Measurements from ENCODE around the gene APBB2. TPM values are rescaled to one million over a fixed set of nuclear protein-coding genes. Genes with fewer than 3 reads are reported as not detected.

The APBB2 gene
- total RNA-seq, 1 experiment from 2014 or later, result 80.7 TPM

DNA sequence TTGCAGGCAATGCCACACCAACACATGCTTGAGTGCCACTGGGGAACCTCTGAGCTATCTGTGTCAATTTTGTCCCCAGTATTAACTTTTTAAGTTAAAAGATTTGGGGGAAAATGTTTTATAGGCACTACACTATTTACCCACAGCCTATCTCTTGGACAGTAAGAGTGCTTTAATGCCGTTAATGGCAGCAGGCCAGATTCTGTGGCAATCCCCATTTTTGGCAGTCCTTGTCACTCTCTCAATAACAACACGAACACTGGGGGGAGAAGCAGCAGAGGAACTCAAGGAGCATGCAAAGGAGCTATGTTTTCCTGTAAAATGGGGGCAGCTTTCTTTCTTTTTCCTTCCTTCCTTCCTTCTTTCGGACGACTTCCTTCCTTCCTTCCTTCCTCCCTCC is 296.0 kb downstream of the APBB2 start:
- ChIA-PET POLR2A (no interaction called here), CTCF (interaction anchor here (0.7 kb wide), 1 partner anchor 786 kb away, joined by 4 read pairs; no protein-coding TSS in a partner anchor)
- no peak overlapping the region for H3K27ac Mint-ChIP-seq (ENCODE audit: unreplicated experiment)
- no peak overlapping the region for H3K4me3 Mint-ChIP-seq (ENCODE audit: unreplicated experiment)
- peaks cover 66% of the 10 kb centered on the region for H3K36me3 Mint-ChIP-seq (ENCODE audit: insufficient read depth, unreplicated experiment)
- H3K9me3 Mint-ChIP-seq (ENCODE audit: unreplicated experiment), result no peaks in the 10 kb centered on the region
- no peaks in the 10 kb centered on the region for H3K9me3 ChIP-seq
- H3K4me3 ChIP-seq (ENCODE audit: low read depth, low read length), result no peak overlapping the region
- H3K27me3 ChIP-seq (replicated peaks; ENCODE audit: control insufficient read depth, insufficient read depth, low read length), result no peaks in the 10 kb centered on the region
- no peaks in the 10 kb centered on the region for H3K27me3 Mint-ChIP-seq (ENCODE audit: insufficient read depth, unreplicated experiment)
- TF ChIP-seq, protein P1, sequence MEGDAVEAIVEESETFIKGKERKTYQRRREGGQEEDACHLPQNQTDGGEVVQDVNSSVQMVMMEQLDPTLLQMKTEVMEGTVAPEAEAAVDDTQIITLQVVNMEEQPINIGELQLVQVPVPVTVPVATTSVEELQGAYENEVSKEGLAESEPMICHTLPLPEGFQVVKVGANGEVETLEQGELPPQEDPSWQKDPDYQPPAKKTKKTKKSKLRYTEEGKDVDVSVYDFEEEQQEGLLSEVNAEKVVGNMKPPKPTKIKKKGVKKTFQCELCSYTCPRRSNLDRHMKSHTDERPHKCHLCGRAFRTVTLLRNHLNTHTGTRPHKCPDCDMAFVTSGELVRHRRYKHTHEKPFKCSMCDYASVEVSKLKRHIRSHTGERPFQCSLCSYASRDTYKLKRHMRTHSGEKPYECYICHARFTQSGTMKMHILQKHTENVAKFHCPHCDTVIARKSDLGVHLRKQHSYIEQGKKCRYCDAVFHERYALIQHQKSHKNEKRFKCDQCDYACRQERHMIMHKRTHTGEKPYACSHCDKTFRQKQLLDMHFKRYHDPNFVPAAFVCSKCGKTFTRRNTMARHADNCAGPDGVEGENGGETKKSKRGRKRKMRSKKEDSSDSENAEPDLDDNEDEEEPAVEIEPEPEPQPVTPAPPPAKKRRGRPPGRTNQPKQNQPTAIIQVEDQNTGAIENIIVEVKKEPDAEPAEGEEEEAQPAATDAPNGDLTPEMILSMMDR (IDR thresholded peaks at IDR 0.05; ENCODE audit: insufficient read depth in 1 of 2, low read depth in 1 of 2, low read length in 1 of 2, severe bottlenecking in 1 of 2, unreplicated experiment in 1 of 2), result no peak
- no TSS peak for BruUV-seq (replicated peaks)
- no peaks in the 10 kb centered on the region for H3K4me1 Mint-ChIP-seq (ENCODE audit: low read depth, unreplicated experiment)
- intact Hi-C loops (cut with micrococcal nuclease; ENCODE audit: unreplicated experiment), result no loop called here
- H3K36me3 ChIP-seq (ENCODE audit: control insufficient read depth, insufficient read depth, low read length), result no peaks in the 10 kb centered on the region; the same call in 1 of the 2 replicates
- no peaks in the 10 kb centered on the region for H3K4me1 ChIP-seq
- no peak for DNase-seq

DNA sequence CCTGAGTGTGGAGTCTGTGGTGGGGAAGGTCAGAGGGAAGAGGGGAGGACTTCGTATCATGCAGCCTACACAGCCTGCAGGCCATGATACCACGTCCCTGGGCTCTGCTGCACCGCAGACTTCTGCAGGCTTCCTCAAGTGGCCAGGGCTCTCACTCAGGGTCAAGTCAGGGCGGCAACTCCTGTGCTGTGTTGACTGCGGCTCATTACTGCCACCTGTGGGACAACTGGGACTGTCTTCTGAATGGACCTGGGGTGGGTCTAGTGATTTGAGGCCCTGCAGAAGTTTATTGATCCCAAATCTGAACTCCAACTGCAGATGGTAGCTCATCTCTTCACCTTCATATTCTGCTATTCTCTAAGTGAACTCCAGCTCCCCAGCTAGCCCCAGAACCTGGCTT is 297.5 kb downstream of the APBB2 start:
- Mint-ChIP-seq H3K9me3 (ENCODE audit: unreplicated experiment) (no peaks in the 10 kb centered on the region), H3K27me3 (ENCODE audit: insufficient read depth, unreplicated experiment) (no peaks in the 10 kb centered on the region), H3K36me3 (ENCODE audit: insufficient read depth, unreplicated experiment) (peaks cover 72% of the 10 kb centered on the region), H3K4me1 (ENCODE audit: low read depth, unreplicated experiment) (no peaks in the 10 kb centered on the region), H3K4me3 (ENCODE audit: unreplicated experiment) (no peak overlapping the region), H3K27ac (ENCODE audit: unreplicated experiment) (no peak overlapping the region)
- peak; percentile 41 to 54 for DNase-seq
- Histone ChIP-seq H3K4me3 (ENCODE audit: low read depth, low read length) (no peak overlapping the region), H3K27me3 (replicated peaks; ENCODE audit: control insufficient read depth, insufficient read depth, low read length) (no peaks in the 10 kb centered on the region), H3K36me3 (ENCODE audit: control insufficient read depth, insufficient read depth, low read length) (no peaks in the 10 kb centered on the region), H3K4me1 (no peaks in the 10 kb centered on the region), H3K9me3 (no peaks in the 10 kb centered on the region)
- ChIA-PET CTCF (interaction anchor here (0.7 kb wide), 1 partner anchor 60 kb away, joined by 3 read pairs; no protein-coding TSS in a partner anchor), POLR2A (no interaction called here)
- no TSS peak for BruUV-seq (replicated peaks)
- TF ChIP-seq, protein P1 (IDR thresholded peaks at IDR 0.05; ENCODE audit: insufficient read depth in 1 of 2, low read depth in 1 of 2, low read length in 1 of 2, severe bottlenecking in 1 of 2, unreplicated experiment in 1 of 2), result peak; percentile 15 to 39
- intact Hi-C loops (cut with micrococcal nuclease; ENCODE audit: unreplicated experiment), result no loop called here

DNA sequence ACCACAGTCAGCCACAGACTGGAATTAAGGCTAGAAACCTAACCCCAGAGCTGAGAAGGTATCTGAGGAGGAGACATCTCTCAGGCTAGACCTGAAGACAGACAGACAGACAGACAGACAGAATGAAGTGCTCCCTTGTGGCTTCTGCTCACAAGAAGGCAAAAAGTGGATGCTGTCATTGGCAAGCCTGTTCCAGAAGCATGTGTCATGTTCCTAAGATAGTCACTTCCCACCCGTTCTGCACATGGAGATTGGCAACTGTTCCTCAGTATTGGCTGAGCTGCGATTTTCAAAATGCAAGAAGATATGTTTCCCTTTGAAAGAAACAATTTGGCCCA is 298.2 kb downstream of the APBB2 start:
- no peak overlapping the region for H3K4me3 Mint-ChIP-seq (ENCODE audit: unreplicated experiment)
- peaks cover 71% of the 10 kb centered on the region for H3K36me3 Mint-ChIP-seq (ENCODE audit: insufficient read depth, unreplicated experiment)
- no TSS peak for BruUV-seq (replicated peaks)
- H3K27ac Mint-ChIP-seq (ENCODE audit: unreplicated experiment), result no peak overlapping the region
- no peaks in the 10 kb centered on the region for H3K9me3 Mint-ChIP-seq (ENCODE audit: unreplicated experiment)
- Histone ChIP-seq H3K27me3 (replicated peaks; ENCODE audit: control insufficient read depth, insufficient read depth, low read length) (no peaks in the 10 kb centered on the region), H3K4me1 (no peaks in the 10 kb centered on the region), H3K4me3 (ENCODE audit: low read depth, low read length) (no peak overlapping the region), H3K36me3 (ENCODE audit: control insufficient read depth, insufficient read depth, low read length) (no peaks in the 10 kb centered on the region), H3K9me3 (no peaks in the 10 kb centered on the region)
- ChIA-PET POLR2A (no interaction called here), CTCF (no interaction called here)
- no peak for DNase-seq
- H3K27me3 Mint-ChIP-seq (ENCODE audit: insufficient read depth, unreplicated experiment), result no peaks in the 10 kb centered on the region
- intact Hi-C loops (cut with micrococcal nuclease; ENCODE audit: unreplicated experiment), result no loop called here
- TF ChIP-seq, protein P1 (IDR thresholded peaks at IDR 0.05; ENCODE audit: insufficient read depth in 1 of 2, low read depth in 1 of 2, low read length in 1 of 2, severe bottlenecking in 1 of 2, unreplicated experiment in 1 of 2), result no peak
- H3K4me1 Mint-ChIP-seq (ENCODE audit: low read depth, unreplicated experiment), result no peaks in the 10 kb centered on the region

All from Caco-2 (cell line).